Endometrium (tissue), 2 donors: Measurements from ENCODE around the gene SYNPO.

Experiments used
- FAIRE-seq: peaks from 2 replicates; lab custom pipeline; 2012; peaks lifted over from hg19 to GRCh38; lab: Jason Lieb, UNC
- donor health status: control.
- donor health status: control.

Gene SYNPO

GRCh38 chr5:150658121-150658520 lies 17.7 kb downstream of the SYNPO start:
- no peak for FAIRE-seq

GRCh38 chr5:150658699-150659265 lies 18.3 kb downstream of the SYNPO start:
- no peak for FAIRE-seq

GRCh38 chr5:150659360-150660107 lies 19.1 kb downstream of the SYNPO start:
- no peak for FAIRE-seq

- FAIRE-seq, result no peak
Measured at GRCh38 chr5:150660108-150660831, 19.8 kb downstream of the SYNPO start.

- FAIRE-seq, result no peak
Measured at GRCh38 chr5:150661086-150661485, 20.6 kb downstream of the SYNPO start, which contains the start of gene MYOZ3. Gene MYOZ3 (plus strand): TSS chr5:150661251. CDS start chr5:150662942, 1,691 bp downstream.

- no peak for FAIRE-seq
Measured at GRCh38 chr5:150661821-150662596, 21.5 kb downstream of the SYNPO start.

GRCh38 chr5:150662731-150663516 lies 22.5 kb downstream of the SYNPO start:
- FAIRE-seq, result no peak

GRCh38 chr5:150663936-150664335 lies 23.5 kb downstream of the SYNPO start:
- no peak for FAIRE-seq

- no peak for FAIRE-seq
Measured at GRCh38 chr5:150665044-150665443, 24.6 kb downstream of the SYNPO start.

- no peak for FAIRE-seq
Measured at GRCh38 chr5:150670275-150670947, 30.0 kb downstream of the SYNPO start.

- FAIRE-seq, result no peak
Measured at GRCh38 chr5:150670948-150671310, 30.5 kb downstream of the SYNPO start.

GRCh38 chr5:150671509-150672236 lies 31.2 kb downstream of the SYNPO start:
- FAIRE-seq, result no peak

GRCh38 chr5:150672237-150672883 lies 31.9 kb downstream of the SYNPO start:
- FAIRE-seq, result no peak

- no peak for FAIRE-seq
Measured at GRCh38 chr5:150672884-150673275, 32.4 kb downstream of the SYNPO start.

- no peak for FAIRE-seq
Measured at GRCh38 chr5:150674341-150674821, 33.9 kb downstream of the SYNPO start.

GRCh38 chr5:150675069-150675468 lies 34.6 kb downstream of the SYNPO start:
- FAIRE-seq, result no peak

- FAIRE-seq, result no peak
Measured at GRCh38 chr5:150676578-150676977, 36.1 kb downstream of the SYNPO start.

GRCh38 chr5:150689120-150689519 lies 48.7 kb downstream of the SYNPO start:
- FAIRE-seq, result no peak

GRCh38 chr5:150690760-150691159 lies 50.3 kb downstream of the SYNPO start:
- no peak for FAIRE-seq

- no peak for FAIRE-seq
Measured at GRCh38 chr5:150692276-150692675, 51.8 kb downstream of the SYNPO start.
